GM06990 (cell line): Measurements from ENCODE around the gene TULP3.
"Not testable (repeated sequence)": the region's sequence is repeated elsewhere in the genome, so short reads cannot be mapped to it uniquely, and the experiment has no call there.

Experiments used
- DNase-seq: peaks from one replicate; pipeline ENCODE4 v3.0.0-alpha.2; 2011; ENCODE audit not compliant: insufficient read length; ENCODE audit errors: extremely low read depth
- H3K27me3 ChIP-seq: replicated peaks from 2 replicates; pipeline ENCODE4 v1.6.0; 2011; ENCODE audit warnings: low read length; ENCODE audit not compliant: control insufficient read depth, insufficient read depth
- H3K36me3 ChIP-seq: 2 replicates; pipeline ENCODE4 v1.5.1; 2011; ENCODE audit warnings: low read length; ENCODE audit not compliant: control insufficient read depth, insufficient read depth
- H3K4me3 ChIP-seq: replicated peaks from 2 replicates; pipeline ENCODE4 v1.5.1; 2011; ENCODE audit warnings: low read depth, mild to moderate bottlenecking, control low read depth, low read length
- CTCF ChIP-seq: IDR thresholded peaks from 2 replicates; pipeline ENCODE4 v1.5.1; 2011; ENCODE audit warnings: low read length, control low read depth, mild to moderate bottlenecking, inconsistent platforms; ENCODE audit not compliant: insufficient read depth, poor library complexity, severe bottlenecking

Gene TULP3

GRCh38 chr12:2857021-2857431 is 33.7 kb upstream of the TULP3 start, which contains the start of gene TEX52:
TEX52 (minus strand) TSS chr12:2857039; CDS start chr12:2857026, 13 bp downstream.
- Histone ChIP-seq H3K36me3 (peaks cover 10% of the 10 kb centered on the region), H3K27me3 (no peaks in the 10 kb centered on the region), H3K4me3 (no peak within 1 kb of the TSS)
- no peak for TF ChIP-seq CTCF
- DNase-seq = no peak

- DNase-seq = no peak
- TF ChIP-seq CTCF = no peak
- H3K4me3 ChIP-seq = no peak overlapping the region
- H3K27me3 ChIP-seq = no peaks in the 10 kb centered on the region
- H3K36me3 ChIP-seq = peaks cover 10% of the 10 kb centered on the region
Observed at GRCh38 chr12:2857576-2857975, 33.1 kb upstream of the TULP3 start.

- Histone ChIP-seq H3K4me3 (no peak overlapping the region), H3K36me3 (peaks cover 15% of the 10 kb centered on the region), H3K27me3 (no peaks in the 10 kb centered on the region)
- no peak for TF ChIP-seq CTCF
- DNase-seq = no peak
Observed at GRCh38 chr12:2858334-2858733, 32.4 kb upstream of the TULP3 start.

GRCh38 chr12:2858944-2859421 is 31.7 kb upstream of the TULP3 start:
- no peak for TF ChIP-seq CTCF
- Histone ChIP-seq H3K27me3 (no peaks in the 10 kb centered on the region), H3K36me3 (peaks cover 15% of the 10 kb centered on the region), H3K4me3 (no peak overlapping the region)
- no peak for DNase-seq

GRCh38 chr12:2860170-2860569 is 30.5 kb upstream of the TULP3 start:
- DNase-seq = no peak
- no peak for TF ChIP-seq CTCF
- peaks cover 26% of the 10 kb centered on the region for H3K36me3 ChIP-seq

GRCh38 chr12:2862876-2863275 is 27.8 kb upstream of the TULP3 start:
- H3K27me3 ChIP-seq = no peaks in the 10 kb centered on the region
- TF ChIP-seq CTCF = no peak
- no peak overlapping the region for H3K4me3 ChIP-seq
- H3K36me3 ChIP-seq = peaks cover 31% of the 10 kb centered on the region
- no peak for DNase-seq

More at GRCh38 chr12:2860170-2860569, 30.5 kb upstream of the TULP3 start:
- Histone ChIP-seq H3K27me3 (no peaks in the 10 kb centered on the region), H3K4me3 (no peak overlapping the region)

GRCh38 chr12:2863402-2863801 is 27.3 kb upstream of the TULP3 start:
- H3K36me3 ChIP-seq = peaks cover 30% of the 10 kb centered on the region
- not testable (repeated sequence) for H3K4me3 ChIP-seq, H3K27me3 ChIP-seq, DNase-seq
